Measurements from ENCODE around the gene PROB1.
"Not testable (repeated sequence)": the region's sequence is repeated elsewhere in the genome, so short reads cannot be mapped to it uniquely, and the experiment has no call there.

PROB1 gene

GRCh38 chr5:139419226-139420192 is 24.6 kb upstream of the PROB1 start:
- TF ChIP-seq ZNF274 (IDR thresholded peaks at IDR 0.05; ENCODE audit: low read depth, low read length): no peak
- no peak overlapping the region for H3K4me3 ChIP-seq (ENCODE audit: low read length)

- TF ChIP-seq ZNF274 (IDR thresholded peaks at IDR 0.05; ENCODE audit: low read depth, low read length): no peak
- no peak overlapping the region for H3K4me3 ChIP-seq (ENCODE audit: low read length)
Measured at GRCh38 chr5:139418793-139419192, 23.9 kb upstream of the PROB1 start.

GRCh38 chr5:139417214-139417613 is 22.3 kb upstream of the PROB1 start:
- no peak for TF ChIP-seq ZNF274 (IDR thresholded peaks at IDR 0.05; ENCODE audit: low read depth, low read length)
- H3K4me3 ChIP-seq (ENCODE audit: low read length): no peak overlapping the region

GRCh38 chr5:139416651-139417050 is 21.7 kb upstream of the PROB1 start:
- no peak overlapping the region for H3K4me3 ChIP-seq (ENCODE audit: low read length)
- no peak for TF ChIP-seq ZNF274 (IDR thresholded peaks at IDR 0.05; ENCODE audit: low read depth, low read length)

- no peak for TF ChIP-seq ZNF274 (IDR thresholded peaks at IDR 0.05; ENCODE audit: low read depth, low read length)
- H3K4me3 ChIP-seq (ENCODE audit: low read length): no peak overlapping the region
Measured at GRCh38 chr5:139415869-139416268, 21.0 kb upstream of the PROB1 start.

GRCh38 chr5:139415221-139415861 is 20.4 kb upstream of the PROB1 start:
- no peak overlapping the region for H3K4me3 ChIP-seq (ENCODE audit: low read length)
- TF ChIP-seq ZNF274 (IDR thresholded peaks at IDR 0.05; ENCODE audit: low read depth, low read length): no peak

GRCh38 chr5:139414581-139415130 is 19.8 kb upstream of the PROB1 start:
- no peak for TF ChIP-seq ZNF274 (IDR thresholded peaks at IDR 0.05; ENCODE audit: low read depth, low read length)
- no peak overlapping the region for H3K4me3 ChIP-seq (ENCODE audit: low read length)

- no peak for TF ChIP-seq ZNF274 (IDR thresholded peaks at IDR 0.05; ENCODE audit: low read depth, low read length)
Measured at GRCh38 chr5:139413963-139414362, 19.1 kb upstream of the PROB1 start.

GRCh38 chr5:139413153-139413552 is 18.2 kb upstream of the PROB1 start:
- no peak for TF ChIP-seq ZNF274 (IDR thresholded peaks at IDR 0.05; ENCODE audit: low read depth, low read length)

More at GRCh38 chr5:139413963-139414362, 19.1 kb upstream of the PROB1 start:
- H3K4me3 ChIP-seq (ENCODE audit: low read length): no peak overlapping the region; the same call in 1 of the 2 replicates

GRCh38 chr5:139410993-139411828 is 16.3 kb upstream of the PROB1 start:
- TF ChIP-seq ZNF274 (IDR thresholded peaks at IDR 0.05; ENCODE audit: low read depth, low read length): no peak
- H3K4me3 ChIP-seq (ENCODE audit: low read length): no peak overlapping the region

More at GRCh38 chr5:139413153-139413552, 18.2 kb upstream of the PROB1 start:
- no peak overlapping the region for H3K4me3 ChIP-seq (ENCODE audit: low read length)

- TF ChIP-seq ZNF274 (IDR thresholded peaks at IDR 0.05; ENCODE audit: low read depth, low read length): no peak
- H3K4me3 ChIP-seq (ENCODE audit: low read length): no peak overlapping the region
Measured at GRCh38 chr5:139410121-139410992, 15.5 kb upstream of the PROB1 start.

GRCh38 chr5:139409116-139409515 is 14.2 kb upstream of the PROB1 start:
- not testable (repeated sequence) for H3K4me3 ChIP-seq (ENCODE audit: low read length)

- no peak overlapping the region for H3K4me3 ChIP-seq (ENCODE audit: low read length)
- TF ChIP-seq ZNF274 (IDR thresholded peaks at IDR 0.05; ENCODE audit: low read depth, low read length): no peak
Measured at GRCh38 chr5:139408191-139408590, 13.3 kb upstream of the PROB1 start.
